ENCODE data around the gene SLC1A5.
A peak's percentile ranks its signal among the peaks of the same experiment; 100 is the strongest.
"Not testable (repeated sequence)": the region's sequence is repeated elsewhere in the genome, so short reads cannot be mapped to it uniquely, and the experiment has no call there.

The SLC1A5 gene

GRCh38 chr19:46788262-46788967 lies at the start of gene SLC1A5:
Gene SLC1A5 (minus strand): TSS chr19:46788594. CDS start chr19:46787965, 629 bp downstream.
- DNase-seq = peak in 48 of 51 donors; percentile 13 to 82 (median 58)

- DNase-seq = no peak
Measured at GRCh38 chr19:46838160-46838559, 49.8 kb upstream of the SLC1A5 start.

GRCh38 chr19:46834984-46835383 lies 46.6 kb upstream of the SLC1A5 start:
- no peak for DNase-seq

- no peak for DNase-seq
Measured at GRCh38 chr19:46834121-46834520, 45.7 kb upstream of the SLC1A5 start.

GRCh38 chr19:46830864-46831263 lies 42.5 kb upstream of the SLC1A5 start:
- DNase-seq = no peak

GRCh38 chr19:46828484-46828883 lies 40.1 kb upstream of the SLC1A5 start:
- no peak for DNase-seq

- no peak for DNase-seq
Measured at GRCh38 chr19:46825731-46826055, 37.3 kb upstream of the SLC1A5 start.

GRCh38 chr19:46824890-46825730 lies 36.7 kb upstream of the SLC1A5 start:
- DNase-seq = peak in 2 of 51 donors; percentile 1 to 13

- no peak for DNase-seq
Measured at GRCh38 chr19:46823049-46823448, 34.7 kb upstream of the SLC1A5 start.

GRCh38 chr19:46822410-46822787 lies 34.0 kb upstream of the SLC1A5 start:
- DNase-seq = not testable (repeated sequence)

GRCh38 chr19:46821512-46822409 lies 33.4 kb upstream of the SLC1A5 start:
- DNase-seq = no peak

- no peak for DNase-seq
Measured at GRCh38 chr19:46818812-46819211, 30.4 kb upstream of the SLC1A5 start.

GRCh38 chr19:46815833-46816627 lies 27.6 kb upstream of the SLC1A5 start:
- DNase-seq = no peak

- DNase-seq = peak in 5 of 51 donors; percentile 2 to 34 (median 17)
Measured at GRCh38 chr19:46813839-46814358, 25.5 kb upstream of the SLC1A5 start.

- DNase-seq = peak in 1 of 51 donors; percentile 9
Measured at GRCh38 chr19:46812977-46813838, 24.8 kb upstream of the SLC1A5 start.

GRCh38 chr19:46809534-46810272 lies 21.3 kb upstream of the SLC1A5 start:
- no peak for DNase-seq

- DNase-seq = no peak
Measured at GRCh38 chr19:46806656-46807055, 18.3 kb upstream of the SLC1A5 start.

- not testable (repeated sequence) for DNase-seq
Measured at GRCh38 chr19:46804432-46804831, 16.0 kb upstream of the SLC1A5 start.

- no peak for DNase-seq
Measured at GRCh38 chr19:46803555-46803954, 15.2 kb upstream of the SLC1A5 start.
